Suprapubic skin (tissue), 4 donors: ENCODE data around the gene NRXN3.

Source experiments
- CTCF ChIP-seq, 2 donors: fragments of 200-600 bp in 1 of 2; fragments of 450-650 bp in 1 of 2; sonication (generic) in 1 of 2; IDR thresholded peaks; one replicate each; pipeline ENCODE4 v1.5.1; 2016 to 2019; ENCODE audit warnings: antibody characterized with exemption in 2 of 2, mild to moderate bottlenecking in 1 of 2, moderate library complexity in 1 of 2
- EP300 ChIP-seq: sonication (generic); formaldehyde crosslinking; IDR thresholded peaks from one replicate; pipeline ENCODE4 v1.6.1; 2017; ENCODE audit warnings: antibody characterized with exemption
- POLR2AphosphoS5 ChIP-seq, 3 donors: sonication (generic); formaldehyde crosslinking; IDR thresholded peaks; one replicate each; pipeline ENCODE4 v1.6.1; 2017; ENCODE audit warnings: antibody characterized with exemption in 3 of 3

- no peak for TF ChIP-seq POLR2AphosphoS5 (IDR thresholded peaks at IDR 0.05)
- no peak for TF ChIP-seq EP300
- TF ChIP-seq CTCF (IDR thresholded peaks at IDR 0.05): no peak
Measured at GRCh38 chr14:79709573-79709972, 1539.4 kb downstream of the NRXN3 start.
